ENCODE results near the gene MYH3.

The MYH3 gene

DNA sequence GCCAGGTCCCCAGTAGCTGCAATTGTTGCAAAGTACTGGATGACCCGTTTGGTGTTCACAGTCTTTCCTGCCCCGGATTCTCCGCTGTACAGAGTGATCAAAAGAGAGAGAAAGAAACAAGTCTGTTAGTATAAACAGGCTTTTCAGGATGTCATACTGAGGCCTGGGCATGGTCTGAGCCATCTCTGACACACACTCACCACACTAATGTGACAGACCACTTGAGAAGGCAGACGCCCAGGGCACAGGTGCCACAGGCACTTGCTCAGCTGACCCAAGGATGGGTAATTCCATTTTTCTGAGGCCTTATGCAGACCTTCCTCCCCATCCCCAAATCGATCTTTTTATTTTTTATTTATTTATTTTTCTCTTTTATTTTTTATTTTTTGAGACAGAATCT, 7.5 kb downstream of the MYH3 start:
- DNase-seq (ENCODE audit: low read depth in 3 of 3), result no peak

DNA sequence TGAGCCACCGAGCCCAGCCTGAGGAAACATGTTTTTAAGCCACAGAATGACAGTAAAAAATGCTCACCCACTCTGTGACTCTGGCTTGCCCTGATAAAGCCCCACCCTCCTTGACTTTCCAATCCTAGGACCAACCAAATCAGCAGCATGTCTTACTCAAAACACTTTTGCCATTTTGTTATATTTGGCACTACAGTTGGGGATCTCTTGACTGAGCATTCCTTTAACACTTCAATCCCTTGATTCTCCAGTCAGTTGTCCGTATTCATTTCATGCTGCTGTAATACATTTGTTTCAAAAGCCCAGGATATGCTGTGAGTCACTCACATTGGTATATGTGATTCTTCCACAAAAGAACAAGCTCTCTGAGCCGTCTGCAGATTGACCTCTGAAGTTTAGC, 8.2 kb downstream of the MYH3 start:
- DNase-seq (ENCODE audit: low read depth in 3 of 3), result no peak

DNA sequence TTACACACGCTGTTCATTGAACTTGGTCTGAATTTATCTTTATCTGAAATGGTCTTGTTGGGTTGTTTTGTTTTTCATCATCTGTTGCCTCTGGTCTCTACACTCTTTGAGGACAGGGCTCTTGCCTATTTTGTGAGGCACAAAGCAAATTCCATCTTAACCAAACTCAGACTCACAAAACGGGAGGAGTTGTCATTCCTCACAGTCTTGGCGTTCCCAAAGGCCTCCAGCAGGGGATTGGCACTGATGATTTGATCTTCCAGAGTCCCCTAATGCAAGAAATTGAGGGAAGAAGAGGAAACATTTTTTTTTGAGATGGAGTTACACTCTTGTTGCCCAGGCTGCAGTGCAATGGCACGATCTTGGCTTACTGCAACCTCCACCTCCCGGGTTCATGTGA, 8.7 kb downstream of the MYH3 start:
- DNase-seq (ENCODE audit: low read depth in 3 of 3), result no peak

DNA sequence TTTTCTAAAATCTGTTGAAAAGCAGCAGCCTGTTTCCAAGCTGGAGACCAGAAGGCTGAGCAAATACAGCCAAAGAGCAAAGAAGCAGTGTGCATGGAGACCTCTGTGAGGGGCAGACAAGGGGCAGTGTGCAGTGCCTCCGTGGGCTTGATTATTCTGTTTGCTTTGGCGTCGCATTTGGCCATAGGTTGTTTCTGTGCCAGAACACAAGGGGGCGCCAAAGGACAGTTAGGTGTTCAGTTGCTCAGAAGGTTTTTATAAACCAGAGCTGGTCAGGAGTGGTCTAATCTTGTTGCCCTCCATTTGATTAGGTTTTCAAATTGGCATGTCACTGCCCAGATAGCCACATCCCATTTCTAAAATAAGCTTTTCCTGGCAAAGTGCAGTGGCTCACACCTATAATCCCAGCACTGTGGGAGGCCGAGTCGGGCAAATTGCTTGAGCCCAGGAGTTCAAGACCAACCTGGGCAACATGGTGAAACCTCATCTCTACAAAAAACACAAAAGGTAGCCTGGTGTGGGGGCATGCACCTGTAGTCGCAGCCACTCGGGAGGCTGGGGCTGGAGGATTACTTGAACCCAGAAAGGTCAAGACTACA, 10.6 kb downstream of the MYH3 start:
- DNase-seq (ENCODE audit: low read depth in 3 of 3), result peak; percentile 43 to 61 (median 55)

DNA sequence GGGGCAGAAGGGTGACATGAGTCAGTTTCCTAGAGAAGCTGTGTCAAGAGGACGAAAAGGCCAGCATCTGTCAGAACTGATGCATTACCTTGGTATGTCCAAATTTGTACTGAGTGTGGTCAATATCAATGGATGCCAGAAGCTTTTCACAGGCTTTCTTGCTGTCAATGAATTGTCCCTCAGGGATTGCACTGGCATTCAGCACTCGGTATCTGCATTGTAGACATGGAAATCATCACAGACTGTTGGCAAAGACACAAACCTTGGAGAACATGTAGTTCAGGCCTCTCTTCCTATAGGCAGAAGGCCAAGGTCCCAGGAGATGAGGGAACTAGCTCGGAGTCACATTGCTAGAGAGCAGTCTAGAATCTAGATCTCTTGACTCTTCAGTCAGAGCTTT, 16.6 kb downstream of the MYH3 start:
- DNase-seq (ENCODE audit: low read depth in 3 of 3), result no peak

DNA sequence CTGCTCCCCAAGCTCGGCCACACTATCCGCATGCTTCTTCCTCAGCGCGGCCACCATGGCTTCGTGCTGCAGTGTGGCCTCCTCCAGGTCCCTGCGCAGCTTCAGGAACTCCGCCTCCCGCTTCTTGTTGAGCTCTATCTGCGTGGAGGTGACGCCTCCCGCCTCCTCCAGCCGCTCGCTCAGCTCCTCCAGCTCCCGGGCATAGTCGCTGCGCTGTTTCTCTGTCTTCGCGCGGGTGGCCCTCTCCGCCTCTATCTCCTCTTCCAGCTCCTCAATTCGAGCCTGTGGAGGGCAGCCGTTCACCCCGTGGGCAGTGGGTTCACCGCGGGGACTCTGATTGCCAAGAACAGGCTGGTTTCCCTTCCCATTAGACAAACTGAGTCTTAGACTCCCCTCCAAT, 19.0 kb downstream of the MYH3 start:
- no peak for DNase-seq (ENCODE audit: low read depth in 3 of 3)

DNA sequence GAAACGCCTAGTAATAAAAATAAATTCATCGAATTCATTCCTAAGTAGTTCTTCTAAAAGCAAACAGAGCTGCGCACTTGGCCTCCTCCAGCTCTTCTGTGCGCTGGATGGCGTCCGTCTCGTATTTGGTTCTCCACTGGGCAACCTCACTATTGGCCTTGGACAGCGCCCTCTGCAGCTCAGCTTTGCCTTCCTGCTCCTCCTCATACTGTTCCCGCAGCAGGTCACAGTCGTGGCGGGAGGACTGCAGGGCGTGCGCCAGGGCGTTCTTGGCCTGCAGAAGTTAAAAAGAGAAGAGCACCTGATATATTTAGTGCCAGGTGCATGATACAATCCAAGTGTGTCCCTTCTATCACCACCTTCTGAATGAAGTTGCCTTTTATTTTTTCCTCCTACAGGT, 21.8 kb downstream of the MYH3 start:
- no peak for DNase-seq (ENCODE audit: low read depth in 3 of 3)

DNA sequence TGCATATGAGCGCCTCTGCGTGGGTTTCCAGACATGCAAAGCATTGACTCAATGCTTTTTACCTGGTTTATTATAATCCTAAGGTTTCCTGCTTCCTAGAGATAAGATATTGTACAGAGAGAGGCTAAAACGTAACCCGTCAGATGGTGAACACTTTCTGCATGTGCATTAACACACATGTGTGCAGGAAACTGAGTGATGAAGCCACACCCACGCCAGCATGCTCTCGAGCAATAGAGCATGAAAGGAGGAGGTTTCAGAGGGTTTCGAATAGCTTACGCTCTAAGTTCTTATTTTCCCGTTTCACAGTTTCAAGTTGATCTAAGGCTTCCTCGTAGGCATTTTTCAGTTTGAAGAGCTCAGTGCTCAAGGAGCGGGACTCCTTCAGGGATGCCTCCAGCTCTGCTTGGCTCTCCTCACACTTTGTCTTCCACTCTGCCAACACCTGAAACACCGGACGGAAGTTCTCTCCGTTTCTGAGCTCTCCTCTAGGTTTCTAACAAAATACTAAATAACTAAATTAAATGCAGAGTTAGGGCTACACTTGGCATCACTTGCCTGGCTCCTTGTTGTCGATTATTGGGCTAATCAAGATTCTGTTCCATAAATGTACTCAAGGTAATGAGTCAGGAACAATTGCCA, 23.2 kb downstream of the MYH3 start:
- no peak for DNase-seq (ENCODE audit: low read depth in 3 of 3)

DNA sequence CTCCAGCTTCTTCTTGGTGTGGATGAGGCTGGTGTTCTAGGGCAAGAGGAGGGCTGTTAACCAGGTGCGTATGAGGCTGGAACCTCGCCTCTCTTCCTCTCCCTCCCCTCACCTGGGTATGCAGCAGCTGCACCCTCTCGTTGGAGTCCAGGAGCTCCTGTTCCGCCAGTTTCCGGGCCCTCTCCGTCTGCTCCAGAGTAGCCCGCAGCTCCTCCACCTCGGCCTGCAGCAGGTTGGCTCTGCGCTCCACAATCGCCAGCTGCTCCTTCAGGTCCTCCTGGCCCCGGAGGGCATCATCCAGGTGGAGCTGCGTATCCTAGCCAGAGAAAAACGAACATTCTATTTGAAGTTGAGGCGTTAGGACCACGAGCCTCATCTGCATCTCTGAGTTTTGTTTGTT, 25.4 kb downstream of the MYH3 start:
- DNase-seq (ENCODE audit: low read depth in 3 of 3), result no peak

DNA sequence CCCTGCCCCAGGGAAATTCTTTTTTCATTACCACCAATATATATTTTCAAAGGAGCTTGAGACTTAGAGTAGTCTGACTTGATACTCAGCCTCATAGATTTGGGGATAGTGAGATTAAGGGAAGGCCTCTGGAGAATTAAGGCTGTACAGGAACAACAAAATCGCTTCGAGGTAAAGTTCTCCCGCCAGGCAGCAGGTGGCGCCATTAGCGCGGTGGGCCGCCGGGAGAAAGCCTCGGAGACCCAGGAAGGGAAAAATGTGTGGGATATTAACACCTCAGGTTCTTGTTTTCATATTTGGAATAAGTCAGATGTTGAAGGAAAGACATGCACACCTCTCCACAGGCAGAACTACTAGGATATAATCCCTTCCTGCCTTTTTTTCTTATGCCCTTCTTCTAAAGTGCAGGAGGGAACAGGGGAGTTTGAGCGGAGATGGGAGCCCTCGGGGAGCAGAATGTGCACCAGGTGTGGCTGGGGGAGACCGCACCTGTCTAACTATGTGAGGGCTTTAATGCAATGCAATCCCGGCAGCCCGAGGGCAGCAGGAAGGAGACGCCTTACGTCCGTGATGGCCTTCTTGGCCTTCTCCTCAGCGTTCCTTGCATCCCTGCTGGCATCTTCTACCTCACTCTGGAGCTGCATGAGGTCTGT, 25.9 kb downstream of the MYH3 start:
- DNase-seq (ENCODE audit: low read depth in 3 of 3), result no peak

DNA sequence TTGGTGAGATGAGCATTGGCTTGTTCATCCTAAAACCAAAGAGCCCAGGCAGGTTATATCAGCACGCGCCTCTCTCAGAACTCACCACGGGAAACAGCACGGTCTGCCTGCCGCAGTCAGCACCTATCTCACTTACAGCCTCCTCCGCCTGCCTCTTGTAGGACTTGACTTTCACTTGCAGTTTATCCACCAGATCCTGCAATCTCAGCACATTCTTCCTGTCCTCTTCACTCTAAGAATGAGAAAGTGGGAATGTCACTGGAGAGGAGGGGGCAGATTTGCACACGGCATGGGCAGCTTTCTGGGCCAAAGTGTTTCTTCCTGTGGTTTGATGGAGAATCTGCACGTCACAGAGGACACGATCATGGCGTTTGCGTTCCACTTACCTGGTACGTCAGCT, 27.4 kb downstream of the MYH3 start:
- no peak for DNase-seq (ENCODE audit: low read depth in 3 of 3)

DNA sequence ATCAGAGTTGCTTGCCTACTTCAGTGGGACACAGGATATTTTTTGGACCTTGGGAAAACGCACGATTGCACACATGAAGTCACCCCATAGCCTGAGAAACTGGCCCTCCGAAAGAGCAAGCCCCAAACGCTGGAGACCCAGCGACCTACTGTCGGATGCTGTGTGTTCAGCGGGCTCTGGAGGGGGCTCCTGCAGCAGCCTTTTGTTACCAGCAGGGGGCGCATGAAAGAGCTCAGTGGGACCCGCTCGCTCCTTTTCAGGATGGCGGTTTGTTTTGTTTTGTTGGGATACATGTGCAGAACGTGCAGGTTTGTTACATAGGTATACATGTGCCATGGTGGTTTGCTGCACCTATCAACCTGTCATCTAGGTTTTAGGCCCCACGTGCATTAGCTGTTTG, 28.4 kb downstream of the MYH3 start:
- no peak for DNase-seq (ENCODE audit: low read depth in 3 of 3)

DNA sequence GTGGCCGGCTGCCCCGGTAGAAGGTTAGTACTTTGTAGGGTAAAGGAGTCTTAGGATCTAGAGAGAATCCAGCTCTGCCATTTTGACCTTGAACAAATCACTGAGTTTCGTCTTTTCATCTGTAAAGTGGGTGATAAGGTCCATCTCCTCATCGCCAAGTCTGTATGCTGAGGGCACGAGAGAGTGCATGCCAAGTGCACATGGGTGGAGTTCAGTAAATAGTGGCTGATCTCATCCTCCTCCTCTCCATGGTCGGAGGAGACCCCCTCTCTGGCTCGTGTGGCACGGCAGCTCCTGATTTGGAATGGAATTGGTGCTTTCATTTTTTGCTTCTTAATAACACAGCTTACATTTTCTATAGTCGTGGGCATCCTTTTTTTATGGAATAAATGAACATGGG, 30.7 kb downstream of the MYH3 start:
- DNase-seq (ENCODE audit: low read depth in 3 of 3), result no peak

DNA sequence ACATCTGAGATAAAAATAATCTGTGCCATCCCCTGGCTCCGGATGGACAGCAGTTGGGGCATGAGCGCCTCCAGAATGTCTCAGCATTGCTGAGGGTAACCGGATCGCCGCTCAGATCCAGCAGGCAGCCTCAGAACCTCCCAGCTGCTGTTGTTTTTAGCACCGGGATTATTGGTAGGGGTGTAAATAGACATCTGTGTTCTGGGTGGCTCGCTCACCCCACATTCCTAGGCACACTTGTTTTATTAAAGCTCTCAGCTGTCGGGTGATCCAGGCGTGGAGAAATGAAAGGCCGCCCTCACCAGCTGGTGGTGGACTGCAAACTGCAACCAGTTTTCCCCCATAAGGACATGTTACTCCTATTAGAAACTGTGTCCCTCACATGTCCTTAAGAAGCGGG, 32.1 kb downstream of the MYH3 start:
- DNase-seq (ENCODE audit: low read depth in 3 of 3), result no peak

DNA sequence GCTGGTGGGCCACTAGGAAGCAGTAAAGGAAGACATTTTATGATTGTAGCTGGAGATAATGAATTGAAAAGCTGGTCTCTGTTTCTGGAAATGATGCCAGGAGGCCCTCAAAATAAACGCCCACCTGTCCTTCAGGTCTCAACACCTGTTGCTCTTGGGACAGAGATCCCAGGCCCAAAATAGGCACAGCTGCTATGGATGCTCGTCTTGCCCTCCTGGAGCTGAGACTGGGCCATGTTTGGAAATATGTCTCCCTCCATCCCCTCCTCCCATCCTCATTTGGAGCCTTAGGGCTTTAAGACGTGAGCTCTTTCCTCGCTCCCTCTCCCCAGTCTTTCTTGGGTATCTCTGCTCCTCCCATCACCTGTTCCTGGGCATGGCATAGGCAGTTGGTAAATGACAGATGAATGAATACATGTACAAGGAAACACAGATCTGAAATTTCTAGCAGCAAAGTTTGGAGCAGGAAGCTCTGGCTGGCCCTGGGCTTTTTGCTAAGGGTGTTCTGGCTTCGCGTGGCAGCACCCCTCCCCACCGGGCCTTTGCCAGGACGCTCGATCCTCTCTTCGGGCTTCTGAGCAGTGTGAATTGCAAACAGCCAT, 33.3 kb downstream of the MYH3 start:
- no peak for DNase-seq (ENCODE audit: low read depth in 3 of 3)

DNA sequence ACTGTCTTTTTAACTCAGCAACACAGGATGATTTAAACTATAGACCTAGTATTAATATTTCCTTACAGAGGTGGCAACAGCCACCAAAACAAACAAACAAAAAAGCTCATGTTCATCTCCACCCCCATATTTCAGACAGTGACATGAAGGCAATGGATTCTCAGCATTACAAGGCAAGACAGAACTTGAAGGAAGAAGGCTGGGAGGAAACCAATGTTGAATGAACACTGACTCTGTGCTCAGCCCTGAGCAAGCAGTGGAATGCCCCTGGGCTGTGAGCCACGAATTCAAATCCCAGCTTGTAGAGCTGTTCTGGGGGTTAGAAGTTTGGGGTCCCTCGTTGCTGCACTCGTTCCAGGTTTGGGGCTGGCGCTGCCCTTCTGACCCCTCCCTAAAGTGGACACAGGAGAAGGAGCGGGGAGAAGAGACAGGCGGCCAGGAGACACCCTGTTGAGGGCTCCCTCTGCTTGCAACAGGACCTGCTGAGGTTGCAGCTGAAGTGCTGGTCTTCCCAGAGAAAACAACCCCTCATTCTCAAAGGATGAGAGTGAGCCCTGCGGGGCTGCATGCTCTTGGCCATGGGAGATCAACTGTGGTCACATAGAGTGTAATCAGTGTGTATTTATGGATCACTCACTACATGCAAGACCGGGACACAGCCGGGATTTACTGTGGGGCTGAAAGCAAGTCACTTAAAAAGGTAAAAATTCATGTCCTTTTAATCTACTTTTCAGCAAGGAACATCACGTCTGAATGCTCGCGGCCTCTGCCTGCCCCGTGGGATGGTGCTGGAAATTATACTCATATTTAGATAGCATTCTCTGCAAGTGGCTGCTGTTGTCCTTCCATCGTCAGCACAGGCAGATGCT, 34.3 kb downstream of the MYH3 start:
- no peak for DNase-seq (ENCODE audit: low read depth in 3 of 3)

DNA sequence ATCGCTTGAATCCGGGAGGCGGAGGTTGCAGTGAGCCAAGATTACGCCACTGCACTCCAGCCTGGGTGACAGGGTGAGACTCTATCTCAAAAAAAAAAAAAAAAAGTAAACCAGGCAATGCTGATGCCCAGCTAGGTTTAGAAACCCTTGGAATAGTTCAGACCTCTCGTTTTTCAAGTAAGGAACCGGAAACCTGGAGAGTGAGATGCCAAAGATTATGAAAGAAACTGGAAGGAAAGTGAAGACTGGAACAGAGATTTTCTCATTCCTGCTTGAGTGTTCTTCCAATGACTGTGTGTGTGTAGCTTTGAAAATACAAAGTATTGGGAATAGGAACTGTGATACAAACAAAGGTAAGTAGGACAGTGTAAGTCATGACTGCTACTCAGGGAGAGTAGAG, 35.7 kb downstream of the MYH3 start:
- DNase-seq (ENCODE audit: low read depth in 3 of 3), result no peak

DNA sequence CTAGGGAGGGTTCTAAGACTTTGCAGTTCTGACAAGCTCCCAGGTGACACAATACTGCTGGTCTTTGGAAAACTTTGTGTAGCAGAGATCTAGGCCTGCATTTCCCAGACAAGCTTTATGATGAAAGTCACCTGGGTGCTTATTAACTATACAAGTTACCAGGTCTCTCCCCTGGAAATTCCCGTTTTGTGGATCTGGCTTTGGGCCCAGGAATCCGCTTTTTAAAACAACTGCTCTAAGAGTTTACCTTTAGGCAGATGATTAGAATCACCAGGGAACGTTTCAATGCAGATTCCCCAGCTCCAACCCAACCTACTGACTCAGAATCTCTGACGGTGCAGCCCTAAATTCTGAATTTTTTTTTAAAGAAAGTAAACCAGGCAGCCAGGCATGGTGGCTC, 36.3 kb downstream of the MYH3 start:
- DNase-seq (ENCODE audit: low read depth in 3 of 3), result no peak

DNA sequence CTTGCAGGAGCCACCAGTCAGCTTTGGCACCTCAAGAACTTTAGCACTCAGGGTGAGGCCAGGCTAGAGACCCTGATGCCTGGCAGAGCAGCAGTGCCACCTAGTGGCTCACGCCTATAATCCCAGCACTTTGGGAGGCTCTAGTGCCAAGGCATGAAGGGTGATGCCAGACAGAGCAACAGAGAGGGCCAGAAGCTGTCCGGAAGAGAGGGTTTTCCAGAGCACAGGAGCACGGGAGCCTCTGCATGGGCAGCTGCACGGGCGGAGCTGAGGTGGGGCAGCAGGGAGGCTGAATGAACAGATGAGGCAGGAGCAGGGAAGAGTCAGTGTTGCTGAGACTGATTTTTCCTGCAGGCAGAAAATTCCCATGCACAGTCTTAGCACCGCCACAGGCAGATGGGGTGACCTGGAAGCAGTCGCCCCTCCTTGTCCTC, 38.9 kb downstream of the MYH3 start:
- peak; percentile 9 to 29 (median 14) for DNase-seq (ENCODE audit: low read depth in 3 of 3)

DNA sequence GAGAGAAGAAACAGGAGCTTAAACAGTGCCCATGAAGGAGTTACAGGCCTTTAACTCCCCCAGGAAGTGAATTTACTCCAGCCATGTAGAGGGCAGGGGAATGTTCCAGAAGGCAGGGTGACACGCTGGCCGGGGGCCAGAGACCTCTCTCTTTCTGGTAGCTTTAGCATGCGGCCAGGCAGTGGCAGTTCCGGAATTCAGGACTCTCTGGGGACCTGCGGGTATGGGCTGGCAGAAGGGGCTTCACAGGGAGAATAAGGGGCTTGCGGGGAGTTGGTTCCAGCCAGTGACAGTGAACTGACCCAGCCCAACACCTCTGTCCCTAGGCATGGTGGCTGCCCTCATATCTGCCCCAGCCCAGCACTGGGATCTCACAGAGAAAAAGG, 40.0 kb downstream of the MYH3 start:
- DNase-seq (ENCODE audit: low read depth in 3 of 3), result no peak

DNA sequence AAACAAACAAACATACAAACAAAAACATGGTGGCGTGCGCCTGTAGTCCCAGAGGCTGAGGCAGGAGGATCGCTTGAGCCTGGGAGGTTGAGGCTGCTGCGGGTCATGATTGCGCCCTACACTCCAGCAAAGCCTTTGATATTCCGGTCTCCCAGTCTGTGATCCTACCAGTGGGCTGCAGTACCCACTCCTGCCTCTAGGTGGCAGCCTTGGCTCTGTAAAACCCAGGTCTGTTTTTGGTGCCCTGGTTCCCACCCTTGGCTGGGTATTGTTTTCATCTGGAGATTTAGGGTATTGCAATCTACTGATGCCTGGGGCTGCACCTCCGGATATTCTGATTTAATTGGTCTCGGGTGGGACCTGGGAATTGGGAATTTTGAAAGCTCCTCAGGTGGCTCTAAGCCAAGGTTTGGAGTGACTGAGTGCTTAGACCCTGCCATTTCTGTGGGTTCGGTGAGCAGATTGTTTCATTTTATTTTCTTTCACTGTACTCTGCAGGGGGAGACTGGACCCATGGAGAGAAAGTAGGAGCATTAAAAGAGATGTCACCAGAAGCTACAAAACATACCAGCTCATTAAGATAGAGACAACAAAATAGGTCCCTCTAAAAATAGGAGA, 40.5 kb downstream of the MYH3 start:
- peak; percentile 38 to 55 (median 41) for DNase-seq (ENCODE audit: low read depth in 3 of 3)
